Activated CD8-positive, alpha-beta memory T cell treated with anti-CD3 and anti-CD28 coated beads for 48 hours (primary cell): ENCODE data around the gene OR2AJ1.

Source experiments
- DNase-seq, 3 experiments: peaks; one replicate each; pipeline ENCODE4 v3.0.0-alpha.2; 2020; ENCODE audit warnings: low read depth in 2 of 3, low spot score in 2 of 3

Gene OR2AJ1, protein sequence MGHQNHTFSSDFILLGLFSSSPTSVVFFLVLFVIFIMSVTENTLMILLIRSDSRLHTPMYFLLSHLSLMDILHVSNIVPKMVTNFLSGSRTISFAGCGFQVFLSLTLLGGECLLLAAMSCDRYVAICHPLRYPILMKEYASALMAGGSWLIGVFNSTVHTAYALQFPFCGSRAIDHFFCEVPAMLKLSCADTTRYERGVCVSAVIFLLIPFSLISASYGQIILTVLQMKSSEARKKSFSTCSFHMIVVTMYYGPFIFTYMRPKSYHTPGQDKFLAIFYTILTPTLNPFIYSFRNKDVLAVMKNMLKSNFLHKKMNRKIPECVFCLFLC

DNA sequence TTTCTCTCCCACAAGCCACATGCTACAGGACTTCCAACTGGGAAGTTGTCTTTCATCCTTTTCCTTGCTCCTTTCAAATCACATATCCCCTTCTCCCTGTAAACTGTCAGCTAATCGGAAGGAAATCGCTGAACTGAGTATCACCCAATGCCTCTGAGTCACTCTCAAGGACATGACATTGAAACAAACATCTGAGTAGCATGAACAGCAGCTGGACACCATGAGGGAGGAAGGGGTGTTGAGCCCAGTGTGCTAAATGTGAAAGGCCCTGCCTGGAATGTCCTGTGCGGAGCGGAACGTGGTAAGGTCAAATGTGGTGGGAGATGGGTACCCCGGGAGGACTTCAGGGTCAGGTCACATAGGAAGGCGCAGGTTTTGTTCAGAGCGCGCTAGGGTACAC is at the start of gene OR2AJ1:
OR2AJ1 (plus strand) TSS at position 22 of the 400 bp plus-strand sequence. CDS start 8,880 bp downstream, outside the sequence.
- DNase-seq: no peak

DNA sequence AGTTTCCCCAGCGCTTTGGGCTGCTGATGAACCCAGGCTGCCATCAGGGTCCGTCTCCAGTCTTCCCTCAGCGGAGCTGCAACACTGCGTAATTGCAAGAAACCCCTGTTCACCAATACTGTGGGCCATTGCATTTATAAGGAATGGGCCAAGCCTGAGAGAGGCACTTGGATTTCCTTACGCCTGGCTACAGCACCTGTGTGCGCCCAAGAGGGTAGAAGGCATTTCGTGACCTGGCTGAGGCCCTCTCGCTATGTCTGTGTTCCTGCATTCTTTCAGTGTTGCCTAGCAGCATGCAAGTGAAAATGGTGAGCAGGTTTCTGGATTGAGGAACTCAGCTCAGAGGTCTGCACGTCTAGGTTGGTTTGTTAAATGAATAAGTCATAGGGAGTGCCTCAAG is 41.3 kb upstream of the OR2AJ1 start:
- no peak for DNase-seq

DNA sequence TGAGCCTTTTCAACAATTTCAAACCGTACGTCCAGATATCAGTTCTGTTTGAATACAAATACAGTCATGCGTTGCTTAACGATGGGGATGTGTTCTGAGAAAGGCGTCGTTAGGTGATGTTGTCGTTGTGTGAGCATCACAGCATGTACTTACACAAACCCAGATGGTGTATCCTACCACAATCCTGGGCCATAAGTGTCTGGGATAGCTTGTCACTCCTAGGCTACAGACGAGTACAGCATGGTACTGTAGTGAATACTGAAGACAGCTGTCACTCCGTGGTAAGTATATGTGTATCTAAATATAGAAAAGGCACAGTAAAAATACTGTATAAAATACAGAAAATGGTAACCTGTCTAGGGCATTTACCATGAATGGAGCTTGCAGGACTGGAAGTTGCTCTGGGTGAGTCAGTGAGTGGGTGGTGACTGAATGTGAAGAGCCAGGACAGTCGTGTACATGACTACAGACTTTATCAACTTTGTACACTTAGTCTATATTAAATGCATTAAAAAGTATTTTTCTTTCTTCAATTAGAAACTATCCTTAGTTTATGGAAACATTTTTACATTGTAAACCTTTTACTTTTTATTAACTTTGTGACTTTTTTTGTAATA is 39.8 kb upstream of the OR2AJ1 start:
- no peak for DNase-seq

DNA sequence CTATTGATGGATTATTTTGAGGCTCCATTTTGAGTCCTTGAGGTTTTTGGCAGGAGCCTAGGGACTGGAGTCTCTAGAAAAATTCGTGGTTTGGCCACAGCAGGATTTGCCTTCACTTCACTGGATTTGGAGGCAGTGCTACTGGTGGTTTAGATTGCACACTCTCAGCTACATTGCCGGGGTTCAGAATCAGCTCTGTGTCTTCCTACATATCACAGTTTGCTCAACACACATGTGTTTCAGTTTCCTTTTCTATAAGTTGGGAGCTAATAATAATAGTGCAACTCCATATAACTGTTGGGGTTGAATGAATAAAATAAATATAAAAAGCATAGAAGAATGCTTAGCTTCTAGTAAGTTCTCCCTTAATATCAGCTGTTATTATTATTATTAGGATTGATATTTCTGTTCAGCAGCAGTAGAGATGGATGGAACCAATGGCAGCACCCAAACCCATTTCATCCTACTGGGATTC is 29.5 kb upstream of the OR2AJ1 start, which contains the start of gene OR2W3:
OR2W3 (plus strand) TSS at position 425 of the 475 bp plus-strand sequence; CDS start at position 425, 0 bp downstream.
- no peak for DNase-seq

DNA sequence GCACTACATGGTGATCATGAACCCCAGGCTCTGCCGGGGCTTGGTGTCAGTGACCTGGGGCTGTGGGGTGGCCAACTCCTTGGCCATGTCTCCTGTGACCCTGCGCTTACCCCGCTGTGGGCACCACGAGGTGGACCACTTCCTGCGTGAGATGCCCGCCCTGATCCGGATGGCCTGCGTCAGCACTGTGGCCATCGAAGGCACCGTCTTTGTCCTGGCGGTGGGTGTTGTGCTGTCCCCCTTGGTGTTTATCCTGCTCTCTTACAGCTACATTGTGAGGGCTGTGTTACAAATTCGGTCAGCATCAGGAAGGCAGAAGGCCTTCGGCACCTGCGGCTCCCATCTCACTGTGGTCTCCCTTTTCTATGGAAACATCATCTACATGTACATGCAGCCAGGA is 28.7 kb upstream of the OR2AJ1 start:
- DNase-seq: no peak

DNA sequence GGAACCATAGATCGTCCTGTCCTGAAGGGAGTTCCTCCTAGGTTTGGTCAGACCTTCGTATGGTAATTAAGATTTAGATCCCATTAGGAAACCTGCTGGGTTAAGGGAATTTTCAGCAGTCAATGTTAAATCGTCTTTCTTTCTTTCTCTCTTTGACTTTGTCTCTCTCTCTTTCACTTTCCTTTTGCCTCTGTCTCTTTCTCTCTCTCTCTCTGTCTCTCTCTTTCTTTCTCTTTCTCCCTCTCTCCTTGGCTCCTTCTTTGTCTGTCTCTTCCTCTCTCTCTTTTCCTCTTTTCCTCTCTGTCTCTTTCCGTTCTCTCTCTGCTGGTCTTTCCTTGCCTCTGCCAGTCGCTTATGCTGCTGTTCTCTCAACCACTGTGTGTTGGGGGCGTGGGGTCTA is 20.6 kb upstream of the OR2AJ1 start:
- DNase-seq: no peak

DNA sequence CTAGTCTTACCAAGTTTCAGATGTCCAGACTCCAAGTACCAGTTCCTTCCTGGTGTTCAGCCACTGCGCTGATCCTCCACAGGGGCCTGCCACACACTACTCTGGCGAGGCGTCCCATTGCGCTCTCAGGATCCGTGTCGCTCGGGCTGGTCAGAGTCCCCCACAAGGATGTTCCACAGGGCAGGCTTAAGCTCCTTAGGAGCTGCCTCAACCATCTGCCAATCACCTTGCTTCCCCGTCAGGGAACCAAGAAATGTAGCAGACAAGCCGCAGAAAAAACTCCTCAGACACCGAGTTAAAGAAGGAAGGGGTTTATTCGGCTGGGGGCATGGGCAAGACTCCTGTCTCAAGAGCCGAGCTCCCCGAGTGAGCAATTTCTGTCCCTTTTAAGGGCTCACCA is 19.5 kb upstream of the OR2AJ1 start:
- no peak for DNase-seq

DNA sequence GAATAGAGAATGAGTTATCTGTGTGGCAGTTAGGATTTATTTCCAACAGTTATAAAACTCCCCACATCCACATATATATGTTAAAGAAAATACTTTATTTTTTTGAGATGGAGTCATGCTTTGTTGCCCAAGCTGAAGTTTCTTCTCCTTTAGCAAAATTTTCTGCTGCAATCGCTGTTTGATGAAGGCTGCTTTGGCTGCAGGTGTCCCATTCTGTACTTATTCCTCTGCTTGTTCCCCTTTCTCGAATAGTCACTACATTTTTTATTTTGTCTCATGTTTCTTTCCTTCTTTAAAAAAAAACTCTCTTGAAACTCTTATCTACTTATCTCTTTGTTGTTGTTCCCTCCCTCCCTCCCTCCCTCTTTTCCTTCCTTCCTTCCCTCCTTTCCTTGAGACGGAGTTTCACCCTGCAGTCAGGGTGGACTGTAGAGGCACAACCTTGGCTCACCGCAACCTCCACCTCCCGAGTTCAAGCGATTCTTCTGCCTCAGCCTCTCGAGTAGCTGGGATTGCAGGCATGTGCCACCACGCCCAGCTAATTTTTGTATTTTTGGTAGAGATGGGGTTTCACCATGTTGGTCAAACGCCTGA is 18.7 kb upstream of the OR2AJ1 start:
- no peak for DNase-seq

DNA sequence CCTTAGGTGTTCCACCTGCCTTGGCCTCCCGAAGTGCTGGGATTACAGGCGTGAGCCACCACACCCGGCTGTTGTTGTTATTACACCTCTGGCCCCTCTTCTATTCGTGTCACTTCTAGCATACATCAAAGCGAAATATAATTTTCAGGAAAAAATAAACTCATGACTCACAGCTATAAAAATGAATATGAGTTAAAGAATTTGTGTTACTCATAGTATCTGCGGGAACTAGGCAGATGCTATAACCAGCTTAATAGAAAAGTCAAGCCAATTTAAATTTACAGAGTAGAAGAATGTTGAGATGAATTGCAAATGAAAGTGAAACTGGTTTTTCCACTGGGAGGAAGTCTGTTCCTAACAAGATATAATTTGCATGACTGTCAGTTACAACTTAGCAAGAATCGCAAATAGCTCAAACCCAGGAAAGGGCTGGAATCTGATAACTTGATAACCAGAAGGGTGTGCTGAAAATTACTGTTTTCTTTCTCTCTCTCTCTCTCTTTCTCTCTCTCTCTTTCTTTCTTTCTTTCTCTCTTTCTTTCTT is 18.1 kb upstream of the OR2AJ1 start:
- no peak for DNase-seq

DNA sequence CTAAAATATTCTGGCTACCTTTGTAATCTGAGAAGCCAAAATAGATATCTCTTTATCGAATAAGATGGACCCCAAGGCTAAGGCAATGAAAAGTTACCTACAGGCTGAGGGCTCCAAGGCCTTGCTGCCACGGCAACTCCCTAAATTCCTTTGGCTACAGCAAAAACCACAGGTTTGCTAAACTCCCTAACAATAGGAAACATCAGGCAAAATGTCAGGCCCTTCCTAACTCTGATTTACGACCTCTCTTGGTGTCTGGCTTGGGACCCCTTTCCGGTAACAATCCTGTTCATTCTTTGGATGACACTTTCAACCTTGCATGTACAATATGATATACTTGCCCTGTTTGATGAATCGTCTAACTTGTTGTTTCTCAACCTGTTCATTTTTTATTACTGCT is 15.9 kb upstream of the OR2AJ1 start:
- no peak for DNase-seq

DNA sequence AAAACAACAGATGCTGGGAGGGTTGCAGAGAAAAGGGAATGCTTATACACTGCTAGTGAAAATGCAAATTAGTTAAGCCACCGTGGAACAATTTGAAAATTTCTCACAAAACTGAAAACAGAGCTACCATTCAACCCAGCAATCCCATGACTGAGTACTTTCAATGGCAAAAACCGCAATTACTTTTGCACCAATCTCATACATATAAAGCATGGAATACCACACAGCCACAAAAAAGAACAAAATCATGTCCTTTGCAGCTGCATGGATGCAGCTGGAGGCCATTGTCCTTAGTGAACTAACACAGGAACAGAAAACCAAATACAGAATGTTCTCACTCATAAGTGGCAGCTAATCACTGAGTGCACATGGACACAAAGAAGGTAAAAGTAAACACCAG is 10.9 kb upstream of the OR2AJ1 start:
- DNase-seq: no peak

DNA sequence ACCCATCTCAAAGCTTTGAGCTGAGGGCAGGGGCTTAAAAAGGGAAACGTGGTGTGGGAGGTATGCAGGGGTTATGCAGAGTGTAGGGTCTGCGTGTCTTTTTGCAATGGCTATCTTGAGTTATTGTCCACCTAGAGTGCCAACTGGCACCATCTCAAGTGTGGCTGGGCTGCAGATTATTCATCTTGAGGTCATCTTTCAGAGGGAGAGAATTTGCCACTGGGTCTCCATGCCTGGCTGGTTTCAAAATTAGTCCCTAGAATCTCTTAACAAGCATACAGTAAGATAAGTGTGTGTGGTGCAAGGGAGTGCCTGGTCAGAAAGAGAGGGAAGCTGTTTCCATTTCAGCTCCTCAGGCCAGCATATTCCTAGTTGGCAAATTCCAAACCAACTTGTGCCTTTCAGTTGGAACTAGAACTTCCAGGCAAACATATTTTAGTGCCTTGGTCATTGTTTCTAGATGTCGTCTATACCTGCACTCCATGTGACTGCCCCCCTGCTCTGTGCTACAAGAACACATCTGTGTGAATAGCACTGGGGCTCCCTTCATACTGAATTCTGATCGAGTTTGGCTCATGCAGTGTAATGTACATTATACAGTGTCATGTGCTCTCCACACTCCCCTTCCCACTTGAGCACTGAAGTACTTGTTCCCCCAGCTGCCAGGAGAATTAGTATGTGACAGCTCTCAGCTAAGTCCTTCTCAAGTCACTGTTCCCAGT is 9.6 kb upstream of the OR2AJ1 start:
- DNase-seq: no peak

DNA sequence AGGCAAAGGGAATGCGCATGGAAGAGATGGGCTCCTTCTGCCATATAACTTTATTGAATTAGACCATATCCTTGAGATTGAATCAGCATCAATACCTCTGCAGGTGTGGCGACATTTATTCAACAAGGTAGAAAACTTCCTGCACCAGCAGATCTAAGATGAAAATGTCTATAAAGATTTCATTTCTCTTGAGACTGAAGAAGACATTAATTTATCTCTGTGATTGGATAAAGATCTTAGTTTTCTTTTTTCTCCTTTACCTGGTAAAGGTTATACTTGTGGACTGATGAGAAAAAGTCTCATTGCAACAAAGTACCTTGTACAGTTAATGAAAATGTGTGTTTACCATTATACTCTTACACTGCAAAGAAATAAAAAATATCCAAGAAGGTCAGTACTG is 4.7 kb upstream of the OR2AJ1 start, which contains the start of gene OR2T8:
OR2T8 (plus strand) TSS at position 301 of the 400 bp plus-strand sequence. CDS start 766 bp downstream, outside the sequence.
- no peak for DNase-seq

DNA sequence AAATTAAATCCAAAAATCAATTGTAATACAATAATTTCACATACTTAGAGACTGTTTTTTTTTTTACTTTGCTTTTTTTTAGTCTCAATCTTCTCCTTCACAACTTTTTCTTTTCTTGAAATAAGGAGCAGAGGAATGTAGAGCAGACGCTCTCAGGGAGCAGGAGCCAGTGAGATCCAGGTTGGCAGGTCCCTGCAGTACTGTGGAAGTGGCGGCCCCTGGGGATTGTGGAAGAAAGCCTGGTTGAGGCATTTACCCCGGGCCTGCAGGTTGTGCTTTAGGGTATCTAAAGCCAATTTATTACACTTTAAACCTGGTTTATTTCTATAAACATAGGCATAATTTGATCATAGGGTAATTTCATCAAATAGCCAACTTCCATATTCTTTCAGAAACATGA is 748 bp upstream of the OR2AJ1 start:
- no peak for DNase-seq

DNA sequence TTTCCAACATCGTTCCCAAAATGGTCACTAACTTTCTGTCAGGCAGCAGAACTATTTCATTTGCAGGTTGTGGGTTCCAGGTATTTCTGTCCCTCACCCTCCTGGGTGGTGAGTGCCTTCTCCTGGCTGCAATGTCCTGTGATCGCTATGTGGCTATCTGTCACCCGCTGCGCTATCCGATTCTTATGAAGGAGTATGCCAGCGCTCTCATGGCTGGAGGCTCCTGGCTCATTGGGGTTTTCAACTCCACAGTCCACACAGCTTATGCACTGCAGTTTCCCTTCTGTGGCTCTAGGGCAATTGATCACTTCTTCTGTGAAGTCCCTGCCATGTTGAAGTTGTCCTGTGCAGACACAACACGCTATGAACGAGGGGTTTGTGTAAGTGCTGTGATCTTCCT is 9.3 kb downstream of the OR2AJ1 start:
- no peak for DNase-seq

DNA sequence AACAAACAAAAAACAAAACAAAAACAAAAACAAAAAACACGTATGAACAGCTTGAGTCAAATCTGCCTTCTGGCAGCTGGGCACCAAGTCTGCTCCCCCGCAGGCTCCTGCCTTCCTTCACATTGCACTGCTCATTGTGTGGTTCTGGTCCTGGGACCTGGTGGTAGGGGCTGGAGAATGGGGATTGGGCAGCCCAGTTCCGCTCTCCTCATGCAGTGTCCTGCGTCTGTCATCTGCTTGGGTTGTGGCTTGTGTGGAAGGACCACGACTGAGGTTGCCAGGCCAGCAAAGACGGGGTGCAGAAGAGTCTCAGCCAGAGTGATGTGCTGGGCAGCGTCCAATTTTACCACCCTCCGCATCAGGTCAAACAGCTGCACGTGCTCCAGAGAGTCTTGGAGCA is 11.1 kb downstream of the OR2AJ1 start:
- no peak for DNase-seq

DNA sequence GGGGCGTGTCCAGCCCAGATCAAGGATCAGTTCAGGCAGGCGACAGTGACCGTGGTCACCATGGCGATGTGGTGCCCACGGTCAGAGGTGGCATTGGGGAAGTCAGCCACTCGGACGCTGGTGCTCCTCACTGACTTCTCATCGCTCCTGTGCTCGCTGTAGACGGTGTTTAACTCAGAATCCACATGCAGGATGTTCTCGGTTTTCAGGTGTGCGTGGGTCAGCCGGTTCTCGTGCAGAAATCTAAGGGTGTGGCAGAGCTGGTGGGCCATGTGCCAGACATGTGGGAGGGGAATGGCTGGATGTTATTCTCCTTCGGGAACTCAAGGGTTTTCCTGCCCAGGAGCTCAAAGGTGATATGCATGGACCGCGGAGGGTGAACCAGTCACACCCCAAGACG is 11.7 kb downstream of the OR2AJ1 start:
- DNase-seq: no peak

DNA sequence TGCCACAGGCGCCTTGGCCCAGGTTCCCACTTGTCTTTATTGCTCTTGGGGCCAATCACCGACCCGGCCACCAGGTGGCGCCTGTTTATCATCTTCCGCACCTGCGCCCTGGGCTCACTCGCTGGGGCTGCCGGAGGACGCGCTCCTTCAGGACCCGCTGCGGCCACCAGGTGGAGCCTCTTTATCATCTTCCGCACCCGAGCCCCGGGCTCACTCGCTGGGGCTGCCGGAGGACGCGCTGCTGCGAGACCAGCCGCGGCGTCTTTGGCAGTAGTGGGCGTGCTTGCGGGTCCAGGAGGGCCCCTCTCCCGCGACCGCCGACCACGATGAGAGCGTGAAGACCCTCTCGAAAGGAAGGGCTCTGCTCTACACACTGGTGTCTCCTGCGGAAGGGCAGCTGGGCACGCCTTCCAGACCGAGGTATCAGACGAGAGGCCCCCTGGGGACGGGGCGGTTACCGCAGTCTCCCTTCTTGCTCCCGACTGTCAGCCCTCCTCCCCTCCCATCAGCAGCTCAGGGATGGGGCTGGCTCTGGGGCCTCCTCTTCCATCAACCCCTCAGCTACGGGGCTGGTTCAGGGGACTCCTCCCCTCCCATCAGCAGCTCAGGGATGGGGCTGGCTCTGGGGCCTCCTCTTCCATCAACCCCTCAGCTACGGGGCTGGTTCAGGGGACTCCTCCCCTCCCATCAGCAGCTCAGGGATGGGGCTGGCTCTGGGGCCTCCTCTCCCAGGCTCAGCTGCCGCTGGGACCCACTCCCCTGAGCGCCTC is 12.5 kb downstream of the OR2AJ1 start:
- DNase-seq: peak; percentile 80 to 87 (median 87)

DNA sequence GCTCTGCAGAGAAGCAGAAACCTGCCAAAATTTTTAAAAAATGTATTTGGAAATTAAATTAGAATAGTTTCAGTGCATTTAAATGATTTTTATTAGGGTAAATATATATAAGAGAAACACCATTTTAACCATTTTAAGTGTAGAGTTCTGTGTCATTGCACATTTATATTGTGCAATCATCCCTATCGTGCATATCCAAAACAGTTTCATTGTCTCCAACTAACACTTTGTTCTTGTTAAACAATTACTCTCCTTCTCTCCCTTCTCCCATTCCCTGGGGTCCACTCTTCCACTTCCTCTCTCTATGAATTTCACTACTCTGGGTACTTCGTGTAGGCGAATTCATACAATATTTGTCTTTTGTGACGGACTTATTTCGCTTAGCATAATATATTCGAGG is 17.9 kb downstream of the OR2AJ1 start:
- DNase-seq: no peak

DNA sequence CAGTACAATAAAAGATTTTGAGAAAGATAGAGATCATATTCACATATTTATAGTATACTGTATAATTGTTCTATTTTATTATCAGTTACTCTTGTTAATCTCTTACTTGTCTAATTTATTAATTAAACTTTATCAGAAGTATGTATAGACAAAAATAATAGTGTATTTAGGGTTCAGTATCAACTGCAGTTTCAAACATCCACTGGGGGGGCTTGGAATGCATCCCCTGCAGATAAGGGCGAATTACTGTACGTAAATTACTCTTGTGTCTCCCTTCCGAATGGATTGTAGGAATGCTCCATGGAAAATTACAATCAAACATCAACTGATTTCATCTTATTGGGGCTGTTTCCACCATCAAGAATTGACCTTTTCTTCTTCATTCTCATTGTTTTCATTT is 23.9 kb downstream of the OR2AJ1 start, which contains the start of gene OR2L8:
OR2L8 (plus strand) TSS at position 301 of the 400 bp plus-strand sequence; CDS start at position 301, 0 bp downstream.
- DNase-seq: no peak
